HG03159 (cell line): ENCODE measurements around the gene SLC20A1.
A peak's percentile ranks its signal among the peaks of the same experiment; 100 is the strongest.
"Not testable (repeated sequence)": the region's sequence is repeated elsewhere in the genome, so short reads cannot be mapped to it uniquely, and the experiment has no call there.

Source experiments
- ATAC-seq: cut with Tn5 transposase; IDR thresholded peaks from one replicate; pipeline ENCODE4 v1.9.1; 2021; ENCODE audit warnings: mild to moderate bottlenecking, moderate library complexity; ENCODE audit not compliant: unreplicated experiment

The SLC20A1 gene

DNA sequence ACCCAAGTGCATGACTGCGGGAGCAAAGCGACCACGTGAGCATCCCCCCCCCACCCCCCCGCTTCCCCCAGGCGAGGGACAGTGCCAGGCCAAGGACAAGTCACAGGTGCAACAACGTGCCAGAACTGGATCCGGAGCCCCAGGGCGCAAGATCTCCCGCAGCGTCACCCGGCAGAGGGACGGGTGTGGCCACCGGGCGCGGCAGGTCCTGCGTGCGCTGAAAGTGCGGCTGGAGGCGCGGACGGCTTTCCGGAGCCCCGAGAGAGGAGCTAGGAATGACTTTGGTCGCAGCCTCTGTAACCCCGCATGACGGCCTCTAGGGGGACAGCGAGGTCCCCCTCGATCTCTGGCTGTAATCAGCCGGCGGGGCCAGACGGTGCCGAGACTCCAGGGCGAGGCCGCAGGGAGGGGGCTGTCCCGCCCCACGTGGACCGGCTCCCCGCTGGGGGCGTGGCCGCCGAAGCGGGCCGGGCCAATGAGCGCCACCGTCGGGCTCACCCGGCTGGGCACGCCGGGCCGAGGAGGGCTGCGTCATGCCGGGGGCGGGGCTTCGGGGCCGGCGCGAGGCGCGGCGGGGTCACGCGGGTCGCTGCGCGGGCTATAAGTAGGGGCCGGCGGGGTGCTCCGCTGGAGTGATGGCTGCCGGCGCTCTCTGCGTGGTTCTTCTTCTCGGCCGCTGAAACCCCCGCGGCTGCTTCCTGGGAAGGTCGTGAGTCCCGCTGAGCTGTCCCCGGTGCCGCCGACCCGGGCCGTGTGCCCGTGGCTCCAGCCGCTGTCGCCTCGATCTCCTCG is at the start of gene SLC20A1:
Gene SLC20A1, plus strand, starts transcription at position 630 of the 792 bp plus-strand sequence. CDS start 890 bp downstream, outside the sequence.
- peak; percentile 90 for ATAC-seq

DNA sequence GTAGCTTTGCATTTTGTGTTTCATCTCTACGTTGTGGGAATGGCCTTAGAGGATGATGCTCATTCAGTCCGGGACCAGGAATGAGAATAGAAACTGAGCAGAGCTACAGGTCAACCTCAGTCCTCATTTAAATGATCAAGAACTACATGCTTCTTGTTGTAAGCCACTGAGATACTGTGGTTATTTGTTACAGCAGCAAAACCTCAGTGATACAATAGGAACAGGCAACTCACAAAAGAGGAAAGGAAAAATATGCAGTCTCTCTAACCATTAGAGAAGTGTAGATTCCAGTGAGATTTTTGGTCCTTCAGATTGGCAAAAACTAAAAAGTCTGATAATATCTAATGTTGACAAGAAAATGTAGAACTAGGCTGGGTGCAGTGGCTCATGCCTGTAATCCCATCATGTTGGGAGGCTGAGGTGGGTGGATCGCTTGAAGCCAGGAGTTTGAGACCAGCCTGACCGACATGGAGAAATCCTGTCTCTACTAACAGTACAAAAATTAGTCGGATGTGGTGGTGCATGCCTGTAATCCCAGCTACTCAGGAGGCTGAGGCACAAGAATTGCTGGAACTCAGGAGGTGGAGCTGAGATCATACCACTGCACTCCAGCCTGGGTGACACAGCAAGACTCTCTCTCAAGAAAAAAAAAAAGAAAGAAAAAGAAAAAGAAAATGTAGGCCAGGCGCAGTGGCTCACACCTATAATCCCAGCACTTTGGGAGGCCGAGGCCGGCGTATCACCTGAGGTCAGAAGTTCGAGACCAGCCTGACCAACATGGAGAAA is 48.0 kb upstream of the SLC20A1 start:
- no peak for ATAC-seq

DNA sequence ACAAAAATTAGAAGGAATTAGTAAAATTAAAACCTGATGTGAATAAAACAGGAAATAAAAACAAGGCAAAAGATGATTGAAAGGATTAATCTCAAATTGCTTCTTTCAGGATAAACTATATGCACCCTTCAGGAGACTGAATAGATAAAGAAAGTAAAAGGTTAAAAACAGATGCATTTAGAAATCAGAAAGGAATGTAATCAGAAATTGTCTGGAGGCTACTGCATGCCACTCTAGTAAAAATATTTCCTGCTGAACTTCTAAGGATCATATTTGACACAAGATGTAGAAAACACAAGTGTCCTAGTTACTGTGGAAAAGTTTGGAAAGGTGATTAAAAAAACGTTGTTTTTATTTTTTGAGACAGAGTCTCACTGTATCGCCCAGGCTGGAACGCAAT is 45.1 kb upstream of the SLC20A1 start:
- ATAC-seq = no peak

DNA sequence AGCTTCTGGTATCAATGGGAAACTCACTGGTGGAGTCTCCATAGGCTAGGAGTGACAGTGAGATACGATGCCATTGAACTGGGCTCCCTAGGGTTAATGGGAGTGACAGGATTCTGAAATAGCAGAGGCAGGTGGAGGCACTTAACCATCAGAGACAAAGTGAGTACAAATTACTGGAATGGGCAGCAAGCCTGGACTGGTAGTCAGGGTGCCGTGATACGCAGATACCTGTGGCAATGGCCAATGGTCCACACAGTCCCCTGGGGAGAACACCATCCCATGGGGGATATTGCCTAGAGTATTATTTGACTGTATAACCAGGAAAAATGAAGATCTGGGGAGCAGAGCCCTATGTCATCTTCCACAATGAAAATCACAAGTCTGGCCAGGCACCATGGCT is 44.0 kb upstream of the SLC20A1 start:
- ATAC-seq = no peak

DNA sequence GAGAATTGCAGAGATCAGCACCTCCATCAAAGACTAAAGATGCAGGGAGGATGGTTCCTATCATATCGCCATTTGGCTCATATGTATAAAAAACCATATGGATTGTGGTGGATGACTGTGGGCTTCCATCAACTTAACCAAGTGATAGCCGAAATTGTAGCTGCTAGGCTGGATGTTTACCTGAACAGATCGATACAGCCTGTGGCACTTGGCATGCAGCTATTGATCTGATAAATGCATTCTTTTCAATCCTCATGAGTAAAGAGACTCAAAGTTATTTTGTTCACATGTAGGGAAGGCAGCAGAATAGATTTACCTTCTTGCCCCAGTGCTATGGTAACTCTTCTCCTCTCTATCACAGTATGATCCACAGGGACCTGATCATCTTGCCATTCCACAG is 42.8 kb upstream of the SLC20A1 start:
- no peak for ATAC-seq

DNA sequence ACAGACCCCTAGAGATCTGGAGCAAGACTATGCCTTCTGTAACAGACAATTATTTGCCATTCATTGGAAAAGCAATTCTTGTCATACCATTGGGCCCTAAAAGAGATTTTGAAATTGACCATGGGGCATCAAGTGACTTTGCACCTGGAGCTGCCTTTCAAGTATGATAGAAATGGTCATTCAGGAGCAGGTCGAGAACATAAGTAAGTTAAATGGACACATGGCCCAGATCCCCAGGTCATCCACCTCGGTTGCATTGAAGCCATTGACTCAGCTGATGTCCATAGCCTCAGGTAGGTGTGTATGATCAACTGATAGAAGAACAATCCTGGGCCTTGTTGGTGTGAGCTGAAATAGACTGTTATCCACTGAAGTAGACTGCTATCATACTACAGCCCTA is 42.0 kb upstream of the SLC20A1 start:
- ATAC-seq = no peak

DNA sequence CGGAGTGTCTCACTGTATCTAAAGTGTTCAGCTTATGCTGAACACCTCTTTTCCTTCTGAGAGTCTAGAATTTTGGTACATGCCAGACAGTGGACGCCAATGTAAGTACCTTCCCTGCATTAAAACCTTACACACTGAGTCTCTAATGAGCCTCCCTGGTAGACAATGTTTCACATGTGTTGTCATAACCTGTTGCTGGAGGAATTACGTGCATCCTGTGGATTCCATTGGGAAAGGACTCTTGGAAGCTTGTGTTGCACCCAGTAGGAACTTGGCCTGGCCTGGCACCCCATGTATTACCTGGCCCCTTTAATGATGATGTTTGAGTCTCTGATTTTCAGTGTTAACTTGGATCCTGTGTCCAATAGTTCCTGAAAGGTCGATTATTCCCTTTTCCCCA is 40.8 kb upstream of the SLC20A1 start:
- ATAC-seq = no peak

DNA sequence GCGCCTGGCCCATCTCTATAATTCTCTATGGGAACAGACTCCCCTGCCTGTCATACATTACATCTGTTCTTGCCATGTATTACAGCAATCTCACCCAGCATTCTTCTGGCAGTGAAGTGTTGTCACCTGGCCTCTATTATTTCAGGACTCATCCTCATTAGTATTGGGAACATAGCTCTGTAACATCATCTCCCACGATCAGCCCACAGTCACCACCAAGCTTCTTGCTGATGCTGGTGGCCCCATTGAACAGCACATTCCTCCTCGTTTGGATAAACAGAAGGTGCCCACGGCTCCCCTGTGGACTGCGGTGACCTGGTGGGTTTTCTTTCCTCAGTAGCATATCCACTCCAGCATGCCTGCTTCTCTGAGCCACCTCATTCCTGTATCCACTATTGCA is 39.8 kb upstream of the SLC20A1 start:
- no peak for ATAC-seq

GRCh38 chr2:112606547-112606946 is 39.2 kb upstream of the SLC20A1 start:
- ATAC-seq = no peak

- ATAC-seq = no peak
These were observed 37.9 kb upstream of the SLC20A1 start for GRCh38 chr2:112607680-112608438.

- not testable (repeated sequence) for ATAC-seq
These were observed 36.4 kb upstream of the SLC20A1 start for GRCh38 chr2:112609320-112609719.

DNA sequence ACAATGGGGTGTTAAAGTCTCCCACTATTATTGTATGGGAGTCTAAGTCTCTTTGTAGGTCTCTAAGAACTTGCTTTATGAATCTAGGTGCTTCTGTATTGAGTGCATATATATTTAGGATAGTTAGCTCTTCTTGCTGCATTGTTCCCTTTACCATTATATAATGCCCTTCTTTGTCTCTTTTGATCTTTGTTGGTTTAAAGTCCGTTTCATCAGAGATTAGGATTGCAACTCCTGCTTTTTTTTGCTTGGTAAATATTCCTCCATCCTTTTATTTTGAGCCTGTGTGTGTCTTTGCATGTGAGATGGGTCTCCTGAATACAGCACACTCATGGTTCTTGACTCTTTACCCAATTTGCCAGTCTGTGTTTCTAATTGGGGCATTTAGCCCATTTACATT is 33.5 kb upstream of the SLC20A1 start:
- ATAC-seq = not testable (repeated sequence)

GRCh38 chr2:112614201-112614840 is 31.4 kb upstream of the SLC20A1 start:
- no peak for ATAC-seq

DNA sequence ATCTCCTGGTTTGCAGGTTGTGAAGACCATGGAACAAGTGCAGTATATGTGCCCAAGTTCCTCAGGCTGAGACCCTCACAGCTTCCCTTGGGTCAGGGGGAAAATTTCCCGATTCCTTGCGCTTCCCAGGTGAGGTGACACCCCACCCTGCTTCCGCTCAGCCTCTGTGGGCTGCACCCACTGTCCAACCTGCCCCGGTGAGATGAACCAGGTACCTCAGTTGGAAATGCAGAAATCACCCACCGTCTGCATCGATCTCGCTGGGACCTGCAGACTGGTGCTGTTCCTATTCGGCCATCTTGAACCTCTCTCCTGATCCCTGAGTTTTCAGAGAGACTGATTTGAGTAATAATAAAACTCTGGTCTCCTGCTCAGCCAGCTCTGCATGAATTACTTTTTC is 30.7 kb upstream of the SLC20A1 start:
- ATAC-seq = no peak

DNA sequence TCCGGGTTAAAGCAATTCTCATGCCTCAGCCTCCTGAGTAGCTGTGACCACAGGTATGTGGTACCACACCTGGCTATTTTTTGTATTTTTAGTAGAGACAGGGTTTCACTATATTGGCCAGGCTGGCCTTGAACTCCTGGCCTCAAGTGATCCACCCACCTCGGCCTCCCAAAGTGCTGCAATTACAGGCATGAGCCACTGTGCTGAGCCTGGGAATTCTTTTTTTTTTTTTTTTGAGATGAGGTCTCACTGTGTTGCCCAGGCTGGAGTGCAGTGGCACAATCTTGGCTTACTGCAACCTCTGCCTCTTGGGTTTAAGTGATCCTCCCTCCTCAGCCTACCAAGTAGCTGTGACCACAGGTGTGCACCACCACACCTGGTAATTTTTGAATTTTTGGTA is 29.9 kb upstream of the SLC20A1 start:
- not testable (repeated sequence) for ATAC-seq

GRCh38 chr2:112618383-112618782 is 27.4 kb upstream of the SLC20A1 start:
- no peak for ATAC-seq

- ATAC-seq = no peak
These were observed 23.8 kb upstream of the SLC20A1 start for GRCh38 chr2:112621790-112622527.

GRCh38 chr2:112622528-112622849 is 23.2 kb upstream of the SLC20A1 start:
- ATAC-seq = no peak

DNA sequence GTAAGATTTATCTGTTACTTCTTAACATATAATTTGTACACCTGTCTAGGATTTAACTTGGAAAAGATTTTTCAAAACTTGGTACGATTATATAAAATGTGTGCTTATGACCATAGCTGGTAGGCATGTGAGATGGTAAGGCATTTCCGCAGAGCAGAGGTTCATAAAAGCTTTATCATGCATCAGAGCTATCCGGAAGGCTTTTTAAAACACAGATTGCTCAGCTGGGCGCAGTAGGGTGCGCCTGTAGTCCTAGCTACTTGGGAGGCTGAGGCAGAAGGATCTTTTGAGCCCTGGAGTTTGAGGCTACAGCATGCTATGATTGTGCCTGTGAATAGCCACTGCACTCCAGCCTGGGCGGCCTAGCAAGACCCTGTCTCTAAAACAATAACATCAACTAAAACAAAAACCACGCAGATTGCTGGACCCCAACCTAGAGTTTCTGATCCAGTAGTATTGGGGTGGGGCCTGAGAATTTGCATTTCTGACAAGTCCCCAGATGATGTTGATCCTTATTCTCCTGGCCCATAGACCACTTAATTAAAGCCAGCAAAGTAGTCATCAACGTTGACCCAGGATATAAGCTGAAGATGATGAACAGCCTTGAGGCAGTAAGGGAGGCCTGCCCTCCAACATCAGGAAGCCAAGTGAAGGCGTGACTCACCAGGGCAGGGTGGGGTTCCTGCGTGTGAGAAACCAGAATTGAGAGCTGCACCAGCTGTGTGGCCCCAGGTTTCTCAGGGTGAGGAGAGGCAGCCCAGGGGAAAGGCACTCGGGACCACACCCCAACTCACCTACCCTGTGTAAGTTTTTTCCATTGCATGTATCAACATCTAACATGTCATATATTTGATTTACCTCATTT is 21.6 kb upstream of the SLC20A1 start:
- ATAC-seq = no peak
